A673 (cell line): ENCODE results near the gene RORC.

Experiments
- EZH2 ChIP-seq: fragments of 200-600 bp; sonication (generic); IDR thresholded peaks from 2 replicates; pipeline ENCODE4 v1.6.1; 2017; ENCODE audit warnings: borderline replicate concordance, low read depth, mild to moderate bottlenecking, mixed read lengths, antibody characterized with exemption, low read length; ENCODE audit not compliant: poor library complexity, severe bottlenecking
- TF ChIP-seq, protein P1 (sequence below): fragments of 300-800, 200-600 bp; sonication (generic); conservative IDR thresholded peaks from 2 replicates; pipeline ENCODE4 v1.5.1; 2017; ENCODE audit warnings: low read depth, mild to moderate bottlenecking, antibody characterized with exemption, low read length, moderate library complexity, mixed read lengths

- TF ChIP-seq, protein P1, sequence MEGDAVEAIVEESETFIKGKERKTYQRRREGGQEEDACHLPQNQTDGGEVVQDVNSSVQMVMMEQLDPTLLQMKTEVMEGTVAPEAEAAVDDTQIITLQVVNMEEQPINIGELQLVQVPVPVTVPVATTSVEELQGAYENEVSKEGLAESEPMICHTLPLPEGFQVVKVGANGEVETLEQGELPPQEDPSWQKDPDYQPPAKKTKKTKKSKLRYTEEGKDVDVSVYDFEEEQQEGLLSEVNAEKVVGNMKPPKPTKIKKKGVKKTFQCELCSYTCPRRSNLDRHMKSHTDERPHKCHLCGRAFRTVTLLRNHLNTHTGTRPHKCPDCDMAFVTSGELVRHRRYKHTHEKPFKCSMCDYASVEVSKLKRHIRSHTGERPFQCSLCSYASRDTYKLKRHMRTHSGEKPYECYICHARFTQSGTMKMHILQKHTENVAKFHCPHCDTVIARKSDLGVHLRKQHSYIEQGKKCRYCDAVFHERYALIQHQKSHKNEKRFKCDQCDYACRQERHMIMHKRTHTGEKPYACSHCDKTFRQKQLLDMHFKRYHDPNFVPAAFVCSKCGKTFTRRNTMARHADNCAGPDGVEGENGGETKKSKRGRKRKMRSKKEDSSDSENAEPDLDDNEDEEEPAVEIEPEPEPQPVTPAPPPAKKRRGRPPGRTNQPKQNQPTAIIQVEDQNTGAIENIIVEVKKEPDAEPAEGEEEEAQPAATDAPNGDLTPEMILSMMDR = no peak
- TF ChIP-seq EZH2 = no peak
Observed at GRCh38 chr1:151790940-151791651, 40.5 kb downstream of the RORC start.
